GM12801 (cell line): ENCODE data around the gene PPP3R1.

Experiments used
- CTCF ChIP-seq: IDR thresholded peaks from one replicate; pipeline ENCODE4 v1.5.1; 2011; ENCODE audit warnings: control low read depth; ENCODE audit not compliant: insufficient read length; ENCODE audit errors: extremely low read depth

The PPP3R1 gene

DNA sequence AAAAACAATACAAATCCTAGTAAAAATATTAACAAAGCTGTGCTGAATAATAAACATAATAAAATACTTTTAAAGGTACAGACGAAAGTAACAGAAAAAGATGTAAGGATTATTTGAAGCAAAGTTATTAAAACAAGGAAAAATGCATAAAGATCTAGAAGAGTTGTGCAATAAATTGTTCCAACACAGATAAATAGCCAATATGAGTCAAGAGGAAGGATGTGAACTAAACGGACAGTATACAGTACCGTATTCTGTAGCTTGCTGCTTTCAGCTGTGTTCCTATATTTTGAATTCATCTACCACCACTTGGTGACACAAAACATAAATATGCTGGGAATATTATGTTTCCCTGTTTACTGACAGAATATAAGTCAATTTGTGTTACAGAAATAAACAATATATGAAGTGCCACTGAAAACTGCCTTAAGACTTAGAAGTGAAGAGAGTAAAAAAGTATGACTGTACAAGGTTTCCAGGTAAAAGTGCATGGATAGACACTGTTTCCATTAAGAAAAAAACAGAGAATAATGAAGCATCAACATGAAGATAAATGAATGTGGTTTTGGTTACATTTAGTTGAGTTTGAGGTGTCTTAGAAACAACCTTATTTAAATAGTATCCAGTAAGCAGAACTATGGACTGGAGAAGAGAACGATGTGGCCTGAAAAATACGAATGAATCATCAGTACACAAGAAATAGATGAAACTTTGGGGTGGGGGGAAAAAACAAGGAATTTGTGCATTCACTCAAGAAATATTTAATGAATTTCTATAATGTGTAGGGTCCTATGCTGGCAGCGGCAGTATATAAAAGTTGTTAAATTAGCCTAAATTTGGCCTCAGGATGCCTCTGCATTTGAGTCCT is 13.1 kb downstream of the PPP3R1 start:
- no peak for TF ChIP-seq CTCF

GRCh38 chr2:68237976-68238580 is 14.3 kb downstream of the PPP3R1 start:
- TF ChIP-seq CTCF: no peak

DNA sequence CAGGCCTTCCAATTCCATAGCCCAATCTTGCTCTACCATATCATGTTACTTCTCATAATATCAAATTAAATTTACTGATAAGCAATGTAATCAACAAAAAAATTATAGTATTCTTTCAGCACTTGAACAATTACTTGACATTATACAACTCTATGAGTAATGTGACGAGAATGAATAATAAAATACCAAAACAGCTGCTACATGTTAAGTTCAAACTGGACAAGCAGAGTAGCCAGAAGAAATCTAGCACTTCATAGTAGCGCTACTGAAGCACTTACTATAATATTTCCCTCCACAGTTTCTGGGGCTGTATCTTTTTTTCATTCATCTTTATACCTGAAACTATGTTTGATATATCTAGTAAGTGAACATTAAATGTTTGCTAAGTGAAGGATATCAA is 14.9 kb downstream of the PPP3R1 start:
- TF ChIP-seq CTCF: no peak

- TF ChIP-seq CTCF: no peak
Measured at GRCh38 chr2:68236876-68237275, 15.5 kb downstream of the PPP3R1 start.

- TF ChIP-seq CTCF: no peak
Measured at GRCh38 chr2:68236103-68236734, 16.1 kb downstream of the PPP3R1 start.

- TF ChIP-seq CTCF: no peak
Measured at GRCh38 chr2:68235090-68235489, 17.2 kb downstream of the PPP3R1 start.

GRCh38 chr2:68234405-68234804 is 17.9 kb downstream of the PPP3R1 start:
- no peak for TF ChIP-seq CTCF
